Body of pancreas (tissue), 4 donors: ENCODE data around the gene EMID1. TPM values are rescaled to one million over a fixed set of nuclear protein-coding genes. Genes with fewer than 3 reads are reported as not detected.

Experiments used
- ATAC-seq: fragments of 150-250 bp; one replicate; pipeline ENCODE4 v1.9.1; 2016
- DNase-seq, 4 donors: peaks; one replicate each; pipeline ENCODE4 v3.0.0-alpha.2; 2019
- H3K27ac ChIP-seq, 4 donors: fragments of 200-600 bp; sonication (generic); 1 replicate in 3 of 4; 2 replicates in 1 of 4; pipeline versions ENCODE4 v1.5.1 to v1.6.1; 2016 to 2019; ENCODE audit warnings: mild to moderate bottlenecking in 1 of 4, mixed read lengths in 1 of 4, moderate library complexity in 1 of 4
- H3K27me3 ChIP-seq, 2 donors: fragments of 200-600 bp; sonication (generic); one replicate each; pipeline ENCODE4 v1.6.0; 2016; ENCODE audit warnings: mild to moderate bottlenecking in 1 of 2
- H3K36me3 ChIP-seq, 2 donors: fragments of 200-600 bp; sonication (generic); replicated peaks in 1 of 2; 2 replicates each; pipeline ENCODE4 v1.5.1; 2016; ENCODE audit warnings: low read depth in 2 of 2; ENCODE audit not compliant: insufficient read depth in 1 of 2
- H3K4me1 ChIP-seq: fragments of 200-600 bp; sonication (generic); one replicate; pipeline ENCODE4 v1.6.0; 2016
- H3K4me3 ChIP-seq, 2 donors: fragments of 200-600 bp; sonication (generic); 1 replicate in 1 of 2; 2 replicates in 1 of 2; pipeline ENCODE4 v1.5.1; 2016 to 2019
- H3K9me3 ChIP-seq, 3 donors: fragments of 200-600 bp; sonication (generic); 1 replicate in 2 of 3; 2 replicates in 1 of 3; pipeline ENCODE4 v1.5.1; 2016
- POLR2A ChIP-seq, 3 donors: fragments of 450-650 bp; IDR thresholded peaks; one replicate each; pipeline ENCODE4 v1.6.1; 2016; ENCODE audit warnings: antibody characterized with exemption in 3 of 3, mild to moderate bottlenecking in 2 of 3
- WGBS, 2 donors: methylation state at CpG; one replicate each; pipeline ENCODE4 v1.1.5; 2017; 5-methylcytosine and 5-hydroxymethylcytosine counted together
- intact Hi-C: fragments of 100-400 bp; cut with DNase I; formaldehyde crosslinking; loops from one replicate; pipeline ENCODE4 v1.15.1; 2023
- total RNA-seq, 2 donors: library from RNA; depleted of rRNA; stranded (reverse); fragments of >200 nt; gene quantifications; one replicate each; pipeline ENCODE4 v1.1.0, GENCODE V29; 2016
- TF ChIP-seq, protein P1 (sequence below), 7 experiments: fragments of 450-650 bp in 4 of 7; fragments of 200-600 bp in 3 of 7; sonication (generic) in 3 of 7; IDR thresholded peaks; one replicate each; pipeline ENCODE4 v1.5.1; 2016 to 2019; ENCODE audit warnings: antibody characterized with exemption in 7 of 7

EMID1 gene
- total RNA-seq, 2 donors from 2014 or later, result 5.9 to 25.9 TPM

DNA sequence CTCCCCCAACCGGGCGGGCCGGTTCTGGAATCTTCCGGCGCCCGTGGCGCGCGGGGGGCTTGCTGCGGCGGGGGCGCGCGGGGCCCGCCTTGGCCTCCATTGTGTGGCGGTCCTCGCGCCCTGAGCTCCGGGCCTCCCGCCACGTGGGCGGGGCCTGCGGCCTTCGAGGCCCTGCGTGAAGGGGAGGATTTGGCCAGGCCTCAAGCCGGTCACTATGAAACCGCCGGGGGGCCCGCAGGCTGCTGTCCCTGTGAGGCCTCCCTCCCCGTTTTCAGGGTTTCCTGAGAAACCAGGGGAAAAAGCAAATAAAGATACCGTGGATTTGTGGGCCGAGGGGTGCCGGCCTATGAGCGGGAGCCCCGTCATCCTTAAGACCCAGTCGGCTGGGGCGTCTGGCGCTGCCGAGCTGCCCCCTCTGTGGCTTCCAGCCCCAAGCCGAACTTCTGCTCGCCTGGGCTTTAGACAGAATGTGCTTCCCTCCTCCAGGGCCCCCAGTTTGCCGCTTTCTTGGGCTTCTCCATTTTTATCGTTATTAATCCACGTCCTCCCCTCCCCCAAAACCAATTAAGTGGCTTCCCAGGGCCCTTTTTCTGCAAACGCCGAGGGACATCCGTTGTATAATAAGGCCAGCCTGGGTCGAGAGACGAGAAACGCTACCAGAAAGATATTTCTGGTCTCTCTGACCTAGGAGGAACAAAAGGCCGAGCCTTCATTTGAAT lies 63.0 kb downstream of the EMID1 start:
- TF ChIP-seq, protein P1, sequence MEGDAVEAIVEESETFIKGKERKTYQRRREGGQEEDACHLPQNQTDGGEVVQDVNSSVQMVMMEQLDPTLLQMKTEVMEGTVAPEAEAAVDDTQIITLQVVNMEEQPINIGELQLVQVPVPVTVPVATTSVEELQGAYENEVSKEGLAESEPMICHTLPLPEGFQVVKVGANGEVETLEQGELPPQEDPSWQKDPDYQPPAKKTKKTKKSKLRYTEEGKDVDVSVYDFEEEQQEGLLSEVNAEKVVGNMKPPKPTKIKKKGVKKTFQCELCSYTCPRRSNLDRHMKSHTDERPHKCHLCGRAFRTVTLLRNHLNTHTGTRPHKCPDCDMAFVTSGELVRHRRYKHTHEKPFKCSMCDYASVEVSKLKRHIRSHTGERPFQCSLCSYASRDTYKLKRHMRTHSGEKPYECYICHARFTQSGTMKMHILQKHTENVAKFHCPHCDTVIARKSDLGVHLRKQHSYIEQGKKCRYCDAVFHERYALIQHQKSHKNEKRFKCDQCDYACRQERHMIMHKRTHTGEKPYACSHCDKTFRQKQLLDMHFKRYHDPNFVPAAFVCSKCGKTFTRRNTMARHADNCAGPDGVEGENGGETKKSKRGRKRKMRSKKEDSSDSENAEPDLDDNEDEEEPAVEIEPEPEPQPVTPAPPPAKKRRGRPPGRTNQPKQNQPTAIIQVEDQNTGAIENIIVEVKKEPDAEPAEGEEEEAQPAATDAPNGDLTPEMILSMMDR (IDR thresholded peaks at IDR 0.05), result no peak
- no peak for TF ChIP-seq POLR2A (IDR thresholded peaks at IDR 0.05)
- Histone ChIP-seq H3K36me3 (peaks cover 0 to 3% of the 10 kb centered on the region in 2 donors), H3K4me3 (peak overlapping the region; percentile 74 to 79), H3K9me3 (no peaks in the 10 kb centered on the region), H3K27me3 (no peaks in the 10 kb centered on the region), H3K4me1 (peaks cover 66% of the 10 kb centered on the region), H3K27ac (peak overlapping the region; percentile 99 to 100 (median 100))
- DNase-seq (peak; percentile 64 to 73 (median 66)), ATAC-seq (peak; percentile 42)
- 0 to 1% methylated on average over 18 to 47 of the region's 51 CpGs for WGBS, 2 donors
- intact Hi-C loops, result no loop called here

GRCh38 chr22:29269230-29269604 lies 63.5 kb downstream of the EMID1 start:
- Histone ChIP-seq H3K36me3 (peaks cover 0 to 3% of the 10 kb centered on the region in 2 donors), H3K9me3 (no peaks in the 10 kb centered on the region), H3K27me3 (no peaks in the 10 kb centered on the region), H3K4me1 (peaks cover 61% of the 10 kb centered on the region), H3K4me3 (peak overlapping the region; percentile 74 to 79), H3K27ac (peak overlapping the region; percentile 99 to 100 (median 100))
- intact Hi-C loops, result no loop called here
- DNase-seq, result peak in 1 of 4 donors; percentile 8
- ATAC-seq, result no peak
- TF ChIP-seq POLR2A (IDR thresholded peaks at IDR 0.05), result no peak
- TF ChIP-seq, protein P1 (IDR thresholded peaks at IDR 0.05), result no peak
- 1 to 2% methylated on average over 14 of the region's 14 CpGs for WGBS, 2 donors

GRCh38 chr22:29269731-29270474 lies 64.2 kb downstream of the EMID1 start:
- H3K9me3 ChIP-seq, result no peaks in the 10 kb centered on the region
- H3K4me1 ChIP-seq, result peaks cover 60% of the 10 kb centered on the region
- H3K36me3 ChIP-seq, result peaks cover 0 to 3% of the 10 kb centered on the region in 2 donors
- WGBS, 2 donors, result 2 to 3% methylated on average over 13 of the region's 13 CpGs
- H3K27me3 ChIP-seq, result no peaks in the 10 kb centered on the region
- peak overlapping the region; percentile 74 to 79 for H3K4me3 ChIP-seq
- peak overlapping the region; percentile 99 to 100 (median 100) for H3K27ac ChIP-seq
- intact Hi-C loops, result no loop called here
- DNase-seq, result peak in 2 of 4 donors; percentile 38 to 49
- TF ChIP-seq POLR2A (IDR thresholded peaks at IDR 0.05), result no peak
- TF ChIP-seq, protein P1 (IDR thresholded peaks at IDR 0.05), result no peak
- ATAC-seq, result no peak

DNA sequence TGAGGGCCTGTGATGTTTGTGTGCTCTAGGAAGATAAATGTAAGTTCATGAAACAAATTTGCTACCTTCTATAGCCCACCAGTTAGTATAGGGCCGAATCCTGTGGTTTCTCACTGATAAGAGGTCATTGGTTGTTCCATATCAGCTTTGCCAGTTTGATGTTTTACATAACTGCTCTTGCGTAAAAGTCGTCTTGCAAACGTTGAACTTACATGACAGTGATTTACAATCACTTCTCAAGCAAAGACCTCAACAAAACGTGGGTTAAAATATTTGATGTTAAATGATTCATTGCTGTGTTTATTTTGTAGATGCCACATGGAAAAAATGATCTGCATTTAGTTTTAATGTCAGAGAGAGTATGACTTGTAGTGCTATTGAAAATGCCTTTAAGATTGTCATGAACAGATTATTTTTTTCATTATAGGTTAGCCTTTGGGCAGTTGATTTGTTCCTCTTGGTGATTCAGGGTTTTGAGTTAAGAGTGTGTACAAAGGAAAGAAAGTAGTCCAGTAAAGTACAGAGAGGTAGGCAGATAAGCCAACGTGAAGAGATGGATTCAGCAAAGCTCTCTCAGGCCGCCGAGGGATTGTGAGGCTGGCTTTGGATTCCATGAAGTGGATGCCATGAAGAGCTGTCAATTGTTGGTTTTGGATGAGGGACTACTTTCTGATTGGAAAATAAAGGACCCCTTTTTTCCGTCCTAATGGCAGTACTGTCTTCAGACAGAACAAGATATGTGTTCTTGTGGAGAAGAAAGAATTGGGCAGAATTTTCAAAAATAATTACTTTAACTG lies 65.0 kb downstream of the EMID1 start:
- Histone ChIP-seq H3K4me1 (peaks cover 67% of the 10 kb centered on the region), H3K36me3 (peaks cover 0 to 3% of the 10 kb centered on the region in 2 donors), H3K27ac (peak overlapping the region; percentile 99 to 100 (median 100)), H3K4me3 (no peak overlapping the region), H3K9me3 (no peaks in the 10 kb centered on the region), H3K27me3 (no peaks in the 10 kb centered on the region)
- intact Hi-C loops, result no loop called here
- WGBS, 2 donors, result 8% methylated on average over 9 of the region's 9 CpGs
- ATAC-seq (no peak), DNase-seq (no peak)
- TF ChIP-seq POLR2A (IDR thresholded peaks at IDR 0.05), result no peak
- TF ChIP-seq, protein P1 (IDR thresholded peaks at IDR 0.05), result no peak
